A549 treated with CORT108297 at 1 μM for 4 hours (cell line): ENCODE results near the gene OR5W2. TPM values are rescaled to one million over a fixed set of nuclear protein-coding genes. Genes with fewer than 3 reads are reported as not detected.

Source experiments
- total RNA-seq: library from RNA; stranded (reverse); fragments of 200-300 nt; extraction: Qiagen RNA extraction; gene quantifications from 5 replicates; pipeline ENCODE4 v1.2.3, GENCODE V29; 2022

The OR5W2 gene
- total RNA-seq: not detected in 5 replicates

GRCh38 chr11:55914482-55914881 is at the start of gene OR5W2:
OR5W2 (minus strand) TSS chr11:55914582; CDS start chr11:55914582, 0 bp downstream.

DNA sequence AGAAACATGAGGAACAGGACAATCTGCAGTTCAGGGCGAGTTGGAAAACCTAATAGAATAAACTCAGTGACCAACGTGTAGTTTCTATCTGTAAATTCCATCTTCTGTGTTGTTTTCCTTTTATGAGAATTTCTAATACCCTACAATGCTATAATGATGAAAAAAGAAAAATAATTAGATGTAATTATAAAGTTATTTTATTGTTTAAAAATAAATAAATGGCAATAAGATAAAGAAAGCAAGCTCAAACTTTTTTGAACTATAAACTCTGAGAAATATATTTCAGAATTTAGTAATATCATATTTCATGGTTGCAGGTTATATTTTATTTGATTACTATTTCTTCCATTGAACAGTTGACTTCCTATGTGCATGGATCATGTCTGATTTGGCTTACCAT is 21.9 kb upstream of the OR5W2 start, which contains the start of gene OR5I1:
OR5I1 (minus strand) TSS at position 101 of the 400 bp plus-strand sequence; CDS start at position 101, 0 bp downstream.

GRCh38 chr11:55882997-55883396 is 31.4 kb downstream of the OR5W2 start, which contains the start of gene TRIM51:
TRIM51 (plus strand) TSS chr11:55883297; CDS start chr11:55885429, 2,132 bp downstream.

Other genes with a start within 250 kb of the OR5W2 start
- gene OR5D13, start 141.1 kb downstream of the OR5W2 start, total RNA-seq: not detected in 5 replicates
- not detected in 5 replicates for gene OR5D14, start 119.0 kb downstream of the OR5W2 start, total RNA-seq
- gene OR5L1, start 103.2 kb downstream of the OR5W2 start, total RNA-seq: not detected in 5 replicates
- not detected in 5 replicates for gene OR5D18, start 95.0 kb downstream of the OR5W2 start, total RNA-seq
- gene OR5L2, start 87.4 kb downstream of the OR5W2 start, total RNA-seq: not detected in 5 replicates
- gene OR5D16, start 75.8 kb downstream of the OR5W2 start, total RNA-seq: not detected in 5 replicates
- gene TRIM51, start 31.3 kb downstream of the OR5W2 start, total RNA-seq: not detected in 5 replicates
- not detected in 5 replicates for gene OR5I1, start 21.8 kb upstream of the OR5W2 start, total RNA-seq
- gene OR10AG1, start 55.4 kb upstream of the OR5W2 start, total RNA-seq: not detected in 5 replicates
- gene OR5F1, start 80.0 kb upstream of the OR5W2 start, total RNA-seq: not detected in 5 replicates
- gene OR5AS1, start 113.1 kb upstream of the OR5W2 start, total RNA-seq: not detected in 5 replicates
- not detected in 5 replicates for gene OR8I2, start 178.7 kb upstream of the OR5W2 start, total RNA-seq
- gene OR8H2, start 189.1 kb upstream of the OR5W2 start, total RNA-seq: not detected in 5 replicates
- not detected in 5 replicates for gene OR8H3, start 207.8 kb upstream of the OR5W2 start, total RNA-seq
- not detected in 5 replicates for gene OR8J3, start 225.6 kb upstream of the OR5W2 start, total RNA-seq
- gene OR8K5, start 245.7 kb upstream of the OR5W2 start, total RNA-seq: not detected in 5 replicates